Mesothelial cell of epicardium (in vitro differentiated cells): Measurements from ENCODE around the gene PLCXD3. TPM values are rescaled to one million over a fixed set of nuclear protein-coding genes. Genes with fewer than 3 reads are reported as not detected.

Experiments
- DNase-seq, 2 experiments: peaks; one replicate each; pipeline ENCODE4 v3.0.0; 2021; ENCODE audit warnings: low spot score in 2 of 2; ENCODE audit not compliant: unreplicated experiment in 2 of 2
- H3K27ac Mint-ChIP-seq: 2 replicates; pipeline ENCODE4 v1.8.0; 2021; ENCODE audit warnings: mixed read lengths
- H3K27me3 Mint-ChIP-seq: 2 replicates; pipeline ENCODE4 v1.8.0; 2021; ENCODE audit warnings: low read depth, mixed read lengths
- H3K36me3 Mint-ChIP-seq: 2 replicates; pipeline ENCODE4 v1.8.0; 2021; ENCODE audit warnings: mixed read lengths
- H3K4me1 Mint-ChIP-seq: 2 replicates; pipeline ENCODE4 v1.8.0; 2021; ENCODE audit warnings: mixed read lengths
- H3K4me3 Mint-ChIP-seq: 2 replicates; pipeline ENCODE4 v1.8.0; 2021; ENCODE audit warnings: mild to moderate bottlenecking, moderate library complexity, mixed read lengths
- H3K9me3 Mint-ChIP-seq: 2 replicates; pipeline ENCODE4 v1.8.0; 2021; ENCODE audit warnings: mixed read lengths
- total RNA-seq: library from RNA; stranded (reverse); gene quantifications from 3 replicates; pipeline ENCODE4 v1.2.1, GENCODE V29; 2021
- TF ChIP-seq, protein P1 (sequence below): fragments of 200-600 bp; sonication (generic); IDR thresholded peaks from one replicate; pipeline ENCODE4 v1.5.0; 2021; ENCODE audit warnings: antibody characterized with exemption; ENCODE audit not compliant: unreplicated experiment

The PLCXD3 gene
- total RNA-seq, 1 donor from 2014 or later = not detected

DNA sequence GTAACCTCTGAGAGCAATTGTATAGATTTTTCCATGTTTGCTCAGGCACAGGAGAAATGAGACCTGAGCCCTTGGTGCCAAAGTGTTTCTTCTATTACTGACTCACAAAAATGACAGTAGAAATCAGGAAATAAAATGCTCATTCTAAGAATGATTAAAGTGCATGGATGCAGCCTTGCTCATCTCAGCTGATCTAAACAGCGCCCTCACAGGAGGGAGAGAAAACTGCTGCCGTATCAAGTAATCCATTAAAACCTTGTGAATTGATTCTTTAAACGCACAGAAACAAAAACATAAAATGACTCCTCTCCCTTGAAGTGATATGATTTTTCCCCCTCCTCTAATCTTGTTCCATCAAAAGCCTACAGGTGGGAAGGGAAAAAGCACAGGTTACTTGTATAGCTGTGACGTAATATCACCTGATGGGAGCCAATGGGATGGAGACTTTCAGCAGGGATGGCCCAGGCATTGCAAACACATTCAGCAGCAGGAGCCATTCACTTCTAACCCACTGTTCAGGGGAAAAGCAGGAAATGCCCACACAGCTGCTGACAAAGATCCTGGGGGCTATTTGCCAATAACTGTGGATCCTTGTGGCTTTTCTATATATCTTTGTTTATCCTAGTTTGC lies 76.7 kb downstream of the PLCXD3 start:
- no peaks in the 10 kb centered on the region for H3K36me3 Mint-ChIP-seq
- no peak overlapping the region for H3K27ac Mint-ChIP-seq
- no peak overlapping the region for H3K4me3 Mint-ChIP-seq
- no peaks in the 10 kb centered on the region for H3K4me1 Mint-ChIP-seq
- no peaks in the 10 kb centered on the region for H3K9me3 Mint-ChIP-seq
- peaks cover 6% of the 10 kb centered on the region for H3K27me3 Mint-ChIP-seq
- TF ChIP-seq, protein P1, sequence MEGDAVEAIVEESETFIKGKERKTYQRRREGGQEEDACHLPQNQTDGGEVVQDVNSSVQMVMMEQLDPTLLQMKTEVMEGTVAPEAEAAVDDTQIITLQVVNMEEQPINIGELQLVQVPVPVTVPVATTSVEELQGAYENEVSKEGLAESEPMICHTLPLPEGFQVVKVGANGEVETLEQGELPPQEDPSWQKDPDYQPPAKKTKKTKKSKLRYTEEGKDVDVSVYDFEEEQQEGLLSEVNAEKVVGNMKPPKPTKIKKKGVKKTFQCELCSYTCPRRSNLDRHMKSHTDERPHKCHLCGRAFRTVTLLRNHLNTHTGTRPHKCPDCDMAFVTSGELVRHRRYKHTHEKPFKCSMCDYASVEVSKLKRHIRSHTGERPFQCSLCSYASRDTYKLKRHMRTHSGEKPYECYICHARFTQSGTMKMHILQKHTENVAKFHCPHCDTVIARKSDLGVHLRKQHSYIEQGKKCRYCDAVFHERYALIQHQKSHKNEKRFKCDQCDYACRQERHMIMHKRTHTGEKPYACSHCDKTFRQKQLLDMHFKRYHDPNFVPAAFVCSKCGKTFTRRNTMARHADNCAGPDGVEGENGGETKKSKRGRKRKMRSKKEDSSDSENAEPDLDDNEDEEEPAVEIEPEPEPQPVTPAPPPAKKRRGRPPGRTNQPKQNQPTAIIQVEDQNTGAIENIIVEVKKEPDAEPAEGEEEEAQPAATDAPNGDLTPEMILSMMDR = peak; percentile 26
- DNase-seq = no peak

DNA sequence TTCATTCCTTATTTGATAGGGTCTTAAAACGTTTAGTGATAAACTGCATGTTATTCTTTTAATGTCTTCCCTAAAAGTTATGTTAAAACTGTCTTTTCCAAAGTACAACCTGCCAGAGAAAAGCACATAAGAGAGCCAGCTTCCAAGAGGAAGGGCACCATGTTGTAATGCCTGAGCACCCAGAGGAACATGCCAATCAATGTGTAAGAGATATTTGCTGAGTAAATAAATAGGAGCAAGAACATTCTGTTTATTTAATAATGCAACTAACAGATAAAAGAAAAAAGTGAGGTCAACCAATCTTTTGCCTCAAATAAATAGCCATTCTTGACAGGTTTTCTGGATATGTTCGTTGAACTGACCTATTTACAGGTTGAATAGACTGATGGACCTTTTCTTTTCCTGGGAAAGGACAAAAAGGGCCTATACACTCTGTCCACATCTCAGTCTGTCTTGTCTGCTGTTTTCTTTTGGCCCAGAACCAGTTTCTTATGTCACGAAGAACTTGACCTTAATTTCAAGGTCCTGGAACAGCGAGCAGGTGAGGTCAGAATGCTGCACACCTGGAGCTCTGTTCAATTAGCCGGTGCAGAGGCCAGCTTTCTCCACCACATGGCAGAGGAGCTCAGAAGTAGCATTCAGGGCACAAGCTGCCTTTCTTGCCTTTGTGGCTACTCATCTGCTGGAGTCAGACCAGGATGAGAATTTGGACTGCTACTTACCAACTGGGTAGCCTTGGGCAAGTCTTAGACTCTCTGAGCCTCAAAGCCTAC lies 77.7 kb downstream of the PLCXD3 start:
- TF ChIP-seq, protein P1 = no peak
- no peak overlapping the region for H3K4me3 Mint-ChIP-seq

DNA sequence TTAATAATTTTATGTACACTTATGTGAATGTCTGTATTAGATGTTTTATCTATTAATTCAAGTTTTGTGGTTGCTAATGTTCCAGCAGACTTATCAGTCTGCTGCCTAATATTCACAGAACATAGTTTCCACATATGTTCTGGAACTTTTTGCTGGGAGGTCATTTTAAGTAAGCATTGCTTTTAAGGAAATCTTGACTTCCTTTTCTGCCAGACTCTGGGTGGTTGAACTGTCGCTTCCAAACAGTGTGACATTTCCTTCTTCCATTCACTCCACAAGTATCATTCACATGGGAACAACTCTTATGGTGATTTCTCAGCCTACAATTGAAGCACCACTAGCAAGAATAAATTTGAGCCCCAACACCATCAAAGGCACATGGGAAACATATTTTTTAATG lies 82.9 kb downstream of the PLCXD3 start:
- Mint-ChIP-seq H3K4me3 (no peak overlapping the region), H3K36me3 (no peaks in the 10 kb centered on the region), H3K27ac (no peak overlapping the region), H3K9me3 (no peaks in the 10 kb centered on the region), H3K4me1 (no peaks in the 10 kb centered on the region), H3K27me3 (no peaks in the 10 kb centered on the region)
- no peak for DNase-seq
- TF ChIP-seq, protein P1 = no peak

More for the DNA sequence above, 77.7 kb downstream of the PLCXD3 start:
- no peak for DNase-seq
- Mint-ChIP-seq H3K9me3 (no peaks in the 10 kb centered on the region), H3K4me1 (no peaks in the 10 kb centered on the region), H3K27me3 (peaks cover 5% of the 10 kb centered on the region), H3K36me3 (no peaks in the 10 kb centered on the region), H3K27ac (no peak overlapping the region)

DNA sequence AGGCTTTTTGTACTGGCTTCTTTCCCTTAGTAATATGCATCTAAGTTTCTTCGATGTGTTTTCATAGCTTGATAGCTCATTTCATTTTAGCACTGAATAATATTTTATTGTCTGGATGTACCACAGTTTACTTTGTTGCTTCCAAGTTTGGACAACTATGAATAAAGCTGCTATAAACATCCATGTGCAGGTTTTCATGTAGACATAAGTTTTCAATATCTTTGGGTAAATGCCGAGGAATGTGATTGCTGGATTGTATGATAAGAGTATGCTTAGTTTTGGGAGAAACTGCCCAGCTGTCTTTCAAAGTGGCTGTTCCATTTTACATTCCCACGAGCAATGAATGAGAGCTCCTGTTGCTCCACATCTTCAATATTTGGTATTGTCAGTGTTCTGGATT lies 84.7 kb downstream of the PLCXD3 start:
- H3K9me3 Mint-ChIP-seq = no peaks in the 10 kb centered on the region
- no peak overlapping the region for H3K4me3 Mint-ChIP-seq
- TF ChIP-seq, protein P1 = no peak
- no peaks in the 10 kb centered on the region for H3K36me3 Mint-ChIP-seq
- DNase-seq = no peak
- H3K27me3 Mint-ChIP-seq = no peaks in the 10 kb centered on the region
- no peak overlapping the region for H3K27ac Mint-ChIP-seq
- H3K4me1 Mint-ChIP-seq = no peaks in the 10 kb centered on the region

DNA sequence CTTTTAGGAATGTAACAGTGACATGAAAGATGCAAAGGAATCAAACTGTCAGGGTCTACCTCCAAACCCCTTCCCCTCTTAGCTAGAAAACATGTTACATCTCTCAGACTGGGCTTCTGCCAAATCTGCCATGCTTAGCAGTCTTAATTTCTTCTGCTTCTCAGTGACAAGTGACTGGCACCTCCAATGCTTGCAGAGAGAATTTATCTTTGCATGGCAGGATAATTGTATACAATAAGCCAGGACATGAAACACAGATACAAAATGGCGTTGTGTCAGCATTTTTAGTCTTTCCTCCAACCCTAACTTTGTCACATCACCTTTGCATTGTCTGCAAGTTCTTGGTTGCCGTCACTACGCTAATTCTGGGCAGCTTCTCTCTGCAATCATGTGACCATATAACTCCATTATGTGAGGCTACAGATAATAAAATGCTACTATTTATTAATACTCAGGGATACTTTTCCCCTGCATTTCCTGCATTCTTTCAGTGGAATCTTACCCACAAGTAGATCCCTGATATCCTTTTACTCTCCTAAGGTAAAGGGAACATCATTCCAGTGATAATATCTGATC lies 89.8 kb downstream of the PLCXD3 start:
- no peaks in the 10 kb centered on the region for H3K36me3 Mint-ChIP-seq
- no peaks in the 10 kb centered on the region for H3K27me3 Mint-ChIP-seq
- H3K4me1 Mint-ChIP-seq = peaks cover 9% of the 10 kb centered on the region
- TF ChIP-seq, protein P1 = no peak
- no peaks in the 10 kb centered on the region for H3K9me3 Mint-ChIP-seq
- H3K4me3 Mint-ChIP-seq = no peak overlapping the region
- no peak for DNase-seq
- H3K27ac Mint-ChIP-seq = no peak overlapping the region
